Lung (tissue), 12 donors: Measurements from ENCODE around the gene SPACA5. TPM values are rescaled to one million over a fixed set of nuclear protein-coding genes. Genes with fewer than 3 reads are reported as not detected.
"Not testable (repeated sequence)": the region's sequence is repeated elsewhere in the genome, so short reads cannot be mapped to it uniquely, and the experiment has no call there.

Experiments
- ATAC-seq: fragments of 200-7000 bp; cut with Tn5 transposase; one replicate; pipeline ENCODE4 v1.9.1; 2020; ENCODE audit warnings: moderate number of reproducible peaks; ENCODE audit not compliant: insufficient read depth, low FRiP score
- DNase-seq, 3 donors: peaks; one replicate each; pipeline ENCODE4 v3.0.0-alpha.2; 2013 to 2017
- H3K27ac ChIP-seq, 2 donors: one replicate each; pipeline ENCODE4 v1.5.1; 2013; ENCODE audit warnings: mild to moderate bottlenecking in 2 of 2, moderate library complexity in 2 of 2, control low read depth in 1 of 2, inconsistent platforms in 1 of 2, low read depth in 1 of 2, low read length in 1 of 2
- H3K27me3 ChIP-seq, 3 donors: one replicate each; pipeline ENCODE4 v1.5.1; 2013; ENCODE audit warnings: low read length in 2 of 3; ENCODE audit not compliant: control insufficient read depth in 3 of 3, insufficient read depth in 3 of 3
- H3K36me3 ChIP-seq, 4 donors: one replicate each; pipeline ENCODE4 v1.5.1; 2013; ENCODE audit warnings: low read length in 4 of 4, mild to moderate bottlenecking in 1 of 4, moderate library complexity in 1 of 4; ENCODE audit not compliant: control insufficient read depth in 4 of 4, insufficient read depth in 4 of 4
- H3K4me1 ChIP-seq, 5 donors: one replicate each; pipeline ENCODE4 v1.5.1; 2013; ENCODE audit warnings: low read length in 5 of 5, mild to moderate bottlenecking in 2 of 5, moderate library complexity in 1 of 5; ENCODE audit not compliant: control insufficient read depth in 5 of 5, insufficient read depth in 5 of 5
- H3K4me3 ChIP-seq: one replicate; pipeline ENCODE4 v1.5.1; 2013; ENCODE audit warnings: mild to moderate bottlenecking, control low read depth, moderate library complexity
- H3K9ac ChIP-seq, 2 donors: one replicate each; pipeline ENCODE4 v1.5.1; 2013; ENCODE audit warnings: low read length in 2 of 2, control low read depth in 1 of 2; ENCODE audit not compliant: insufficient read depth in 1 of 2
- H3K9me3 ChIP-seq, 4 donors: one replicate each; pipeline ENCODE4 v1.5.1; 2013; ENCODE audit warnings: low read length in 3 of 4, mild to moderate bottlenecking in 1 of 4, moderate library complexity in 1 of 4; ENCODE audit not compliant: control insufficient read depth in 4 of 4, insufficient read depth in 3 of 4
- CTCF ChIP-seq: IDR thresholded peaks from 2 replicates; pipeline ENCODE4 v1.5.1; 2012; ENCODE audit warnings: mild to moderate bottlenecking; ENCODE audit errors: control extremely low read depth, extremely low read depth
- WGBS, 2 donors: extraction: QIAGEN DNeasy Blood & Tissue Kit; methylation state at CpG; one replicate each; pipeline ENCODE4 v1.1.7; 2013; 5-methylcytosine and 5-hydroxymethylcytosine counted together
- polyA plus RNA-seq, 2 donors: library from polyadenylated mRNA; stranded (reverse); fragments of 200-250 nt; gene quantifications; one replicate each; pipeline ENCODE4 v1.2.1, GENCODE V29; 2013
- total RNA-seq, 2 donors: library from RNA; depleted of rRNA in 1 of 2; stranded (reverse); fragments of >200 nt in 1 of 2; gene quantifications; one replicate each; pipeline ENCODE4 v1.2.1, GENCODE V29; 2014 to 2021
- donor health status: control.
- donor health status: control.
- donor health status: Bipolar disorder and iron deficiency.
- donor health status: healthy.
- donor health status: DM: yes; HTN: yes; CAD: no.

The SPACA5 gene
- total and polyA plus RNA-seq, 4 donors, result not detected

- ATAC-seq (no peak), DNase-seq (no peak)
- no peak overlapping the region for H3K4me3 ChIP-seq
- H3K9me3 ChIP-seq, result peaks cover 0 to 7% (median 1%) of the 10 kb centered on the region in 4 donors
- WGBS, 2 donors, result 84 to 91% methylated on average over 3 of the region's 3 CpGs
- no peak for TF ChIP-seq CTCF
- no peak overlapping the region for H3K9ac ChIP-seq
- no peak overlapping the region for H3K27ac ChIP-seq
- H3K36me3 ChIP-seq, result no peaks in the 10 kb centered on the region
- H3K4me1 ChIP-seq, result no peaks in the 10 kb centered on the region
- H3K27me3 ChIP-seq, result no peaks in the 10 kb centered on the region
Observed at GRCh38 chrX:48022738-48023137, 15.9 kb downstream of the SPACA5 start.

GRCh38 chrX:48025561-48025960 is 18.8 kb downstream of the SPACA5 start:
- ATAC-seq, result no peak
- 0 to 14% methylated on average over 7 of the region's 7 CpGs for WGBS, 2 donors

GRCh38 chrX:48027545-48027944 is 20.8 kb downstream of the SPACA5 start:
- not testable (repeated sequence) for H3K4me1 ChIP-seq, H3K9ac ChIP-seq, ATAC-seq, H3K4me3 ChIP-seq, H3K27me3 ChIP-seq, H3K9me3 ChIP-seq, H3K36me3 ChIP-seq, DNase-seq
- peak overlapping the region in 1 of 2 donors; percentile 38 for H3K27ac ChIP-seq
- WGBS, 2 donors, result 76 to 77% methylated on average over 3 to 4 of the region's 4 CpGs

More at GRCh38 chrX:48025561-48025960, 18.8 kb downstream of the SPACA5 start:
- Histone ChIP-seq H3K36me3 (no peaks in the 10 kb centered on the region), H3K27me3 (no peaks in the 10 kb centered on the region), H3K4me1 (no peaks in the 10 kb centered on the region), H3K9me3 (peaks cover 0 to 7% (median 1%) of the 10 kb centered on the region in 4 donors), H3K27ac (no peak overlapping the region), H3K9ac (no peak overlapping the region), H3K4me3 (no peak overlapping the region)
- peak; percentile 62 for TF ChIP-seq CTCF
- peak; percentile 39 to 80 (median 76) for DNase-seq

GRCh38 chrX:48028091-48028490 is 21.3 kb downstream of the SPACA5 start:
- ATAC-seq (no peak), DNase-seq (no peak)
- Histone ChIP-seq H3K9ac (no peak overlapping the region), H3K27ac (no peak overlapping the region), H3K27me3 (no peaks in the 10 kb centered on the region), H3K9me3 (peaks cover 0 to 2% (median 0%) of the 10 kb centered on the region in 4 donors), H3K36me3 (no peaks in the 10 kb centered on the region), H3K4me3 (no peak overlapping the region), H3K4me1 (no peaks in the 10 kb centered on the region)
- 88 to 98% methylated on average over 8 of the region's 8 CpGs for WGBS, 2 donors
- TF ChIP-seq CTCF, result no peak
